CD4-positive, alpha-beta T cell (primary cell): ENCODE results near the gene CDH4. TPM values are rescaled to one million over a fixed set of nuclear protein-coding genes. Genes with fewer than 3 reads are reported as not detected.

Experiments
- ATAC-seq: fragments of 200-7000 bp; cut with Tn5 transposase; one replicate; pipeline ENCODE4 v1.10.0; 2022; ENCODE audit warnings: mild to moderate bottlenecking; ENCODE audit not compliant: poor library complexity
- CTCF ChIA-PET: fragments of 350-600 bp; sonication (Branson Sonifier 250); formaldehyde crosslinking; loops from one replicate; lab custom pipeline; 2021; ENCODE audit warnings: antibody characterized with exemption, inconsistent platforms; lab: Charles Lee
- POLR2A ChIA-PET: fragments of 350-600 bp; sonication (Branson Sonifier 250); formaldehyde crosslinking; loops from one replicate; lab custom pipeline; 2021; ENCODE audit warnings: antibody characterized with exemption, inconsistent platforms; lab: Charles Lee
- DNase-seq, 14 experiments: peaks; one replicate each; pipeline ENCODE4 v3.0.0-alpha.2; 2013 to 2020; ENCODE audit warnings: mixed read lengths in 2 of 14
- H3K27ac ChIP-seq, 2 donors: one replicate each; pipeline versions ENCODE4 v1.5.1 to v1.7.0; 2013; ENCODE audit warnings: low read length in 2 of 2, low read depth in 1 of 2, mild to moderate bottlenecking in 1 of 2
- H3K27me3 ChIP-seq, 2 experiments: 1 replicate in 1 of 2; 2 replicates in 1 of 2; pipeline versions ENCODE4 v1.6.1 to v1.7.0; 2013; ENCODE audit warnings: low read length in 2 of 2, control low read depth in 1 of 2, mild to moderate bottlenecking in 1 of 2, moderate library complexity in 1 of 2; ENCODE audit not compliant: insufficient read depth in 2 of 2, control insufficient read depth in 1 of 2
- H3K36me3 ChIP-seq: one replicate; pipeline ENCODE4 v1.6.1; 2013; ENCODE audit warnings: low read length, control low read depth; ENCODE audit not compliant: insufficient read depth
- H3K4me1 ChIP-seq: one replicate; pipeline ENCODE4 v1.6.1; 2013; ENCODE audit warnings: low read length, control low read depth; ENCODE audit not compliant: insufficient read depth
- H3K4me3 ChIP-seq: one replicate; pipeline ENCODE4 v1.5.1; 2013; ENCODE audit warnings: mild to moderate bottlenecking, low read length, moderate library complexity
- H3K9me3 ChIP-seq, 2 experiments: 1 replicate in 1 of 2; 2 replicates in 1 of 2; pipeline versions ENCODE4 v1.6.1 to v1.7.0; 2013; ENCODE audit warnings: low read length in 2 of 2, mild to moderate bottlenecking in 2 of 2, control low read depth in 1 of 2, moderate library complexity in 1 of 2; ENCODE audit not compliant: control insufficient read depth in 1 of 2, insufficient read depth in 1 of 2
- H3K27ac Mint-ChIP-seq: one replicate; pipeline ENCODE4 v1.8.0; 2020; ENCODE audit warnings: mixed read lengths
- H3K27me3 Mint-ChIP-seq: one replicate; pipeline ENCODE4 v1.8.0; 2021; ENCODE audit warnings: mixed read lengths
- H3K36me3 Mint-ChIP-seq: one replicate; pipeline ENCODE4 v1.8.0; 2021; ENCODE audit warnings: low read depth, mixed read lengths
- H3K4me1 Mint-ChIP-seq: one replicate; pipeline ENCODE4 v1.8.0; 2021; ENCODE audit warnings: low read depth, mixed read lengths
- H3K4me3 Mint-ChIP-seq: one replicate; pipeline ENCODE4 v1.8.0; 2020; ENCODE audit warnings: mild to moderate bottlenecking, mixed read lengths
- H3K9me3 Mint-ChIP-seq: one replicate; pipeline ENCODE4 v1.8.0; 2020; ENCODE audit warnings: mixed read lengths
- intact Hi-C, 2 experiments: fragments of 100-400 bp; cut with DNase I in 1 of 2; cut with micrococcal nuclease in 1 of 2; formaldehyde crosslinking; loops; one replicate each; pipeline versions ENCODE4 v1.15.1 to v1.9.0; 2023 to 2025; cut with DNase I, micrococcal nuclease
- polyA plus RNA-seq, 2 donors: library from polyadenylated mRNA; unstranded; fragments of 120-200 nt; gene quantifications; one replicate each; pipeline ENCODE4 v1.2.1, GENCODE V29; 2013
- total RNA-seq, 174 experiments: library from RNA in 2 of 174; stranded (reverse) in 2 of 174; gene quantifications; one replicate each; pipeline ENCODE4 v1.2.3 and lab custom pipeline; 2021 to 2026
- TF ChIP-seq, protein P1 (sequence below): fragments of 200-600 bp; IDR thresholded peaks from one replicate; pipeline ENCODE4 v1.8.0; 2022; ENCODE audit warnings: antibody characterized with exemption, mild to moderate bottlenecking

The CDH4 gene
- total RNA-seq = under 1 TPM; 0.11 TPM
- polyA plus RNA-seq (2013, experiment 1 of 2) = 0.35 TPM
- 0.34 TPM for polyA plus RNA-seq (2013, experiment 2 of 2)
- 0 to 3.6 (median 0.40) reads per million in 172 experiments for total RNA-seq (lab: John Stamatoyannopoulos, UW)

DNA sequence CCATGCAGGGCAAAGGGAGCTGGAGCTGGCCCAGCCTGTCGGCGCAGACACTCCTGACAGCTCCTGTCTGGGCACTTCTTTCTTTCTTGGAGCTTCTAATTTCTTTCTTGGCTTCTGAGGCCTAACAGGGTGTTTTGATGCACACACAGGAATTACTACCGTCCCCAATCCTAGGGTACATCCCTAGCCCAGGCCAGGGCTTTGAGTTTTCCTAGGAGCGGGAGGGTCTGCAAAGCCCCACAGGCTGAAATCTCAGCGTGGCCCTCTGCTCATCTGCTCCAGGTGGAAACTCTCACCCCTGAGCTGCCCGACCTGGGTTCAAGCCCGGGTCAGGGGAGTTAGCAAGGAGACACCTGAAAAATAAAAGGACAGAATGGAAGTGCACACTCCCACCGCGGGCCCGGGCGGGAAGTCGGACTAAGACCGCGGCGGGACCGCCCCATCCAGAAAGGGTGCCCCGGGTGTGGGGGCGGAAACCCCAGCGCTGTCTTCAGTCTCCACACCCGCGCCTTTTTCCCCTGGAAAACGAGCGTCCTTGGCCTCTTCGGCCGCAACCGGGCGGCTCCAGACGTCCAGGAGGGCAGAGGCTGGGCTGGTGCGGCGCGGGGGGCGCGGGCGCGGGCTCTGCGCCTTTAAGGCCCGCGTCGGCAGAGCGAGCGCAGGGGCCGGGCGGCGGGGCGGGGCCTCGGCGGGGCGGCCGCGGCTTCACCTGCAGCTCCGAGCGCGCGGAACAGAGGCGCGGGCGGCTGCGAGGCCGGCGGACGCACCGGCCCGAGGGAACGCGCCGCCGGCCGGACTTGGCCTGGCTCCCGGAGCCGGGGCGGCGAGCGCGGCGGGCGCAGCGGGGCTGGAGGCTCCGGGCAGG, at the start of gene CDH4:
Gene CDH4 (plus strand): TSS at position 733 of the 865 bp plus-strand sequence.
- POLR2A ChIA-PET = no interaction called here
- Mint-ChIP-seq H3K36me3 (no peaks in the 10 kb centered on the region), H3K9me3 (no peaks in the 10 kb centered on the region), H3K27me3 (peaks cover 59% of the 10 kb centered on the region), H3K27ac (no peak within 1 kb of the TSS), H3K4me1 (no peaks in the 10 kb centered on the region), H3K4me3 (no peak within 1 kb of the TSS)
- H3K36me3 ChIP-seq = no peaks in the 10 kb centered on the region
- H3K9me3 ChIP-seq = peaks cover 0 to 16% of the 10 kb centered on the region in 2 experiments
- TF ChIP-seq, protein P1, sequence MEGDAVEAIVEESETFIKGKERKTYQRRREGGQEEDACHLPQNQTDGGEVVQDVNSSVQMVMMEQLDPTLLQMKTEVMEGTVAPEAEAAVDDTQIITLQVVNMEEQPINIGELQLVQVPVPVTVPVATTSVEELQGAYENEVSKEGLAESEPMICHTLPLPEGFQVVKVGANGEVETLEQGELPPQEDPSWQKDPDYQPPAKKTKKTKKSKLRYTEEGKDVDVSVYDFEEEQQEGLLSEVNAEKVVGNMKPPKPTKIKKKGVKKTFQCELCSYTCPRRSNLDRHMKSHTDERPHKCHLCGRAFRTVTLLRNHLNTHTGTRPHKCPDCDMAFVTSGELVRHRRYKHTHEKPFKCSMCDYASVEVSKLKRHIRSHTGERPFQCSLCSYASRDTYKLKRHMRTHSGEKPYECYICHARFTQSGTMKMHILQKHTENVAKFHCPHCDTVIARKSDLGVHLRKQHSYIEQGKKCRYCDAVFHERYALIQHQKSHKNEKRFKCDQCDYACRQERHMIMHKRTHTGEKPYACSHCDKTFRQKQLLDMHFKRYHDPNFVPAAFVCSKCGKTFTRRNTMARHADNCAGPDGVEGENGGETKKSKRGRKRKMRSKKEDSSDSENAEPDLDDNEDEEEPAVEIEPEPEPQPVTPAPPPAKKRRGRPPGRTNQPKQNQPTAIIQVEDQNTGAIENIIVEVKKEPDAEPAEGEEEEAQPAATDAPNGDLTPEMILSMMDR = no peak
- CTCF ChIA-PET = no interaction called here
- DNase-seq (no peak), ATAC-seq (no peak)
- peaks cover 31 to 48% of the 10 kb centered on the region in 2 experiments for H3K27me3 ChIP-seq
- intact Hi-C loops = no loop called here
- H3K4me1 ChIP-seq = peaks cover 2% of the 10 kb centered on the region
- H3K27ac ChIP-seq = no peak within 1 kb of the TSS
- H3K4me3 ChIP-seq = no peak within 1 kb of the TSS

DNA sequence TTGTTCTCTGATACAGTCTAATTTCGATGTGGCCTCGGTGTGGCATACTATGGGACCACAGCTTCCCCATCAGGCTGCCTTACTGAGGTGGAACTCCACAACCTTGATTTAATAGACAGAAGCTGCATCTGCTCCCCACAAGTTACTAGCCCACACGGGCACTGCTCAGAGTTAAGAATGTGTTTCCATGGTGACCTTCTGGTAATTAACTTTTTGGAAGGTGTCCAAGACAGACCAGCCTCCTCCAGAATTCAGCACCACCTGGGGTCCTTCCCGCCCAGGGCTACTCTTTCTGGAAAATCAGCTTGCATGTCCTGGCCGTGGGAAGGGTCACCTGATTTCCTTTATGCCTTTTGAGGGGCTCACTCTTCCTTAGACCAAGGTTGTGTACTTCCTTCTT, 48.7 kb upstream of the CDH4 start:
- H3K9me3 ChIP-seq = no peaks in the 10 kb centered on the region
- ATAC-seq (no peak), DNase-seq (no peak)
- no peaks in the 10 kb centered on the region for H3K4me1 Mint-ChIP-seq
- no peak overlapping the region for H3K4me3 ChIP-seq
- ChIA-PET POLR2A (interaction anchor here (0.6 kb wide), 1 partner anchor 1087 kb away, joined by 3 read pairs; no protein-coding TSS in a partner anchor), CTCF (no interaction called here)
- TF ChIP-seq, protein P1 = no peak
- no peak overlapping the region for H3K27ac ChIP-seq
- H3K9me3 Mint-ChIP-seq = no peaks in the 10 kb centered on the region
- H3K4me3 Mint-ChIP-seq = no peak overlapping the region
- H3K4me1 ChIP-seq = no peaks in the 10 kb centered on the region
- peaks cover 0 to 6% of the 10 kb centered on the region in 2 experiments for H3K27me3 ChIP-seq
- no peaks in the 10 kb centered on the region for H3K36me3 Mint-ChIP-seq
- no peak overlapping the region for H3K27ac Mint-ChIP-seq
- H3K27me3 Mint-ChIP-seq = peaks cover 10% of the 10 kb centered on the region
- intact Hi-C loops = no loop called here
- H3K36me3 ChIP-seq = no peaks in the 10 kb centered on the region

DNA sequence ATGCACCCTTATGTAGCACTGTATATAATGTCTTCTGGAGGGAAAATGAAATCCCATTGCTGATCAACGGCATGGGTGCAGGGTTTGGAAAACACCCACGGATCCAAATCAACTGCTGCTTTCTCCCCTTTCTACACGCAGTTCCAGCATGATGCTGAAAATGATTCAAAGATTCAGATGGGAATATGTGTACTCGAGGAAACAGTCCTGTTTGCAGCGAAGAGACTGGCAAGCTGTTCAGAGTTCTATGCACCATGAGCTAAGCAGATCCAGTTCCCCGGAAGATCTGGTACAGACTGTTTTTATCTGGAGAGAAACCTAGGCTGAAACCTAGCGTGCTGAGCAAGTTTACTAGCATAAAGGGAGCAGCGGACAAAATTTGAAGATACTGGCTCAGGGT, 47.9 kb upstream of the CDH4 start:
- Mint-ChIP-seq H3K27ac (no peak overlapping the region), H3K36me3 (no peaks in the 10 kb centered on the region), H3K9me3 (no peaks in the 10 kb centered on the region), H3K27me3 (peaks cover 10% of the 10 kb centered on the region), H3K4me1 (no peaks in the 10 kb centered on the region), H3K4me3 (no peak overlapping the region)
- no peak for DNase-seq
- intact Hi-C loops = no loop called here
- H3K27ac ChIP-seq = no peak overlapping the region
- TF ChIP-seq, protein P1 = no peak
- H3K4me3 ChIP-seq = no peak overlapping the region
- H3K36me3 ChIP-seq = no peaks in the 10 kb centered on the region
- ChIA-PET CTCF (no interaction called here), POLR2A (no interaction called here)
- peaks cover 0 to 6% of the 10 kb centered on the region in 2 experiments for H3K27me3 ChIP-seq
- H3K4me1 ChIP-seq = no peaks in the 10 kb centered on the region
- H3K9me3 ChIP-seq = no peaks in the 10 kb centered on the region
- ATAC-seq = no peak
